GM03348 (cell line): ENCODE measurements around the gene EFCAB13.
"Not testable (repeated sequence)": the region's sequence is repeated elsewhere in the genome, so short reads cannot be mapped to it uniquely, and the experiment has no call there.

Source experiments
- DNase-seq: peaks from one replicate; pipeline ENCODE4 v3.0.0; 2012; ENCODE audit warnings: low spot score

EFCAB13 gene

GRCh38 chr17:47425887-47426635, 102.3 kb downstream of the EFCAB13 start:
- not testable (repeated sequence) for DNase-seq

GRCh38 chr17:47427985-47428384, 104.2 kb downstream of the EFCAB13 start:
- DNase-seq: no peak

- DNase-seq: not testable (repeated sequence)
Observed at GRCh38 chr17:47432240-47432639, 108.5 kb downstream of the EFCAB13 start.

GRCh38 chr17:47465165-47465564, 141.4 kb downstream of the EFCAB13 start:
- DNase-seq: no peak

GRCh38 chr17:47466976-47467375, 143.2 kb downstream of the EFCAB13 start:
- DNase-seq: not testable (repeated sequence)

- DNase-seq: no peak
Observed at GRCh38 chr17:47470836-47471235, 147.1 kb downstream of the EFCAB13 start.

GRCh38 chr17:47472073-47472472, 148.3 kb downstream of the EFCAB13 start:
- not testable (repeated sequence) for DNase-seq
